Fibroblast of lung (primary cell): Measurements from ENCODE around the gene ZDHHC14. TPM values are rescaled to one million over a fixed set of nuclear protein-coding genes. Genes with fewer than 3 reads are reported as not detected.

Experiments
- DNase-seq, 2 donors: peaks; one replicate each; pipeline versions ENCODE4 v3.0.0 to v3.0.0-alpha.2; 2010; ENCODE audit warnings: low read depth in 2 of 2
- H2AFZ ChIP-seq: 2 replicates; pipeline ENCODE4 v1.5.1; 2012; ENCODE audit warnings: low read length, control low read depth, inconsistent platforms
- H3K27ac ChIP-seq: 2 replicates; pipeline ENCODE4 v1.5.1; 2011; ENCODE audit warnings: low read length, control low read depth; ENCODE audit not compliant: insufficient read depth
- H3K27me3 ChIP-seq: 2 replicates; pipeline ENCODE4 v1.5.1; 2011; ENCODE audit warnings: mild to moderate bottlenecking, low read length; ENCODE audit not compliant: control insufficient read depth, insufficient read depth
- H3K36me3 ChIP-seq: 2 replicates; pipeline ENCODE4 v1.5.1; 2011; ENCODE audit warnings: low read length; ENCODE audit not compliant: control insufficient read depth, insufficient read depth
- H3K4me1 ChIP-seq: 2 replicates; pipeline ENCODE4 v1.5.1; 2011; ENCODE audit warnings: low read length; ENCODE audit not compliant: control insufficient read depth, insufficient read depth; ENCODE audit errors: extremely low read depth
- H3K4me2 ChIP-seq: 2 replicates; pipeline ENCODE4 v1.5.1; 2011; ENCODE audit warnings: low read length, control low read depth; ENCODE audit not compliant: insufficient read depth; ENCODE audit errors: extremely low read depth
- H3K4me3 ChIP-seq, 4 experiments: fragments of 200-600 bp in 1 of 4; sonication (generic) in 1 of 4; replicated peaks in 1 of 4; 2 replicates each; pipeline ENCODE4 v1.5.1; 2011 to 2016; ENCODE audit warnings: low read length in 4 of 4, low read depth in 3 of 4, mild to moderate bottlenecking in 3 of 4, control low read depth in 2 of 4, inconsistent platforms in 1 of 4, mixed read lengths in 1 of 4; ENCODE audit not compliant: insufficient read depth in 1 of 4; ENCODE audit errors: control extremely low read depth in 1 of 4
- H3K79me2 ChIP-seq: 2 replicates; pipeline ENCODE4 v1.5.1; 2012; ENCODE audit warnings: mild to moderate bottlenecking, low read length, inconsistent platforms; ENCODE audit not compliant: control insufficient read depth, insufficient read depth
- H3K9ac ChIP-seq: 2 replicates; pipeline ENCODE4 v1.5.1; 2011; ENCODE audit warnings: mild to moderate bottlenecking, low read length, control low read depth; ENCODE audit not compliant: insufficient read depth
- H3K9me3 ChIP-seq: 2 replicates; pipeline ENCODE4 v1.5.1; 2012; ENCODE audit warnings: low read depth, low read length; ENCODE audit not compliant: control insufficient read depth, insufficient read depth
- H4K20me1 ChIP-seq: 2 replicates; pipeline ENCODE4 v1.5.1; 2011; ENCODE audit warnings: low read length; ENCODE audit not compliant: control insufficient read depth, insufficient read depth; ENCODE audit errors: extremely low read depth
- EZH2 ChIP-seq: IDR thresholded peaks from 2 replicates; pipeline ENCODE4 v1.5.1; 2012; ENCODE audit warnings: low read length, control low read depth, mild to moderate bottlenecking; ENCODE audit errors: missing control alignments
- polyA plus RNA-seq, 2 donors: library from polyadenylated mRNA; depleted of rRNA in 1 of 2; stranded (reverse) in 1 of 2; unstranded in 1 of 2; fragments of >200 nt; gene quantifications; 2 replicates each; pipeline ENCODE4 v1.2.1, GENCODE V29; 2011 to 2012; ENCODE audit warnings: missing spikeins in 1 of 2
- total RNA-seq: library from RNA; depleted of rRNA; stranded (reverse); fragments of >200 nt; gene quantifications from 2 replicates; pipeline ENCODE4 v1.2.1, GENCODE V29; 2014
- TF ChIP-seq, protein P1 (sequence below), 2 donors: IDR thresholded peaks in 1 of 2; conservative IDR thresholded peaks in 1 of 2; 1 replicate in 1 of 2; 2 replicates in 1 of 2; pipeline ENCODE4 v1.5.1; 2011 to 2012; ENCODE audit warnings: low read length in 2 of 2, control low read depth in 1 of 2, inconsistent platforms in 1 of 2, low read depth in 1 of 2, mild to moderate bottlenecking in 1 of 2

The ZDHHC14 gene
- total and polyA plus RNA-seq, 2 donors (not counting 1 experiment from before 2014, with no cell fraction given): 1.7 to 3.5 TPM

DNA sequence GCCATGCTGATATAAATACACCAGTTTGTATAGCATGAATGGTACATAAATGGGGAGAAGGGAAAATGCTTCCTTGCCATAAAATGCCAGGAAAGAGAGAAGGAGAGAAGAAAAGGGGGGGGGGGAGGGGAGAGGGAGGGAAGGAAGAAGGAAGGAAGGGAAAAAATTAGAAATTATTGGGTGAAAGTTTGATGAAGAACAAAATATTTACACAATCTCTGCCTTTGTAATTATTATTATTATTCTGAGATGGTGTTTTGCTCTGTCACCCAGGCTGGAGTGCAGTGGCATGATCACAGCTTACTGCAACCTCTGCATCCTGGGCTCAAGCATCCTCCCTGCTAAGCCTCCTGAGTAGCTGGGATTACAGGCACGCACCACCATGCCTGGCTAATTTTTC, 10.2 kb upstream of the ZDHHC14 start:
- Histone ChIP-seq H3K4me1 (no peaks in the 10 kb centered on the region), H2AFZ (no peak overlapping the region), H3K79me2 (no peaks in the 10 kb centered on the region), H4K20me1 (no peaks in the 10 kb centered on the region), H3K4me2 (no peak overlapping the region), H3K4me3 (no peak overlapping the region), H3K36me3 (no peaks in the 10 kb centered on the region), H3K9ac (no peak overlapping the region), H3K27ac (no peak overlapping the region), H3K27me3 (no peaks in the 10 kb centered on the region), H3K9me3 (no peaks in the 10 kb centered on the region)
- TF ChIP-seq, protein P1, sequence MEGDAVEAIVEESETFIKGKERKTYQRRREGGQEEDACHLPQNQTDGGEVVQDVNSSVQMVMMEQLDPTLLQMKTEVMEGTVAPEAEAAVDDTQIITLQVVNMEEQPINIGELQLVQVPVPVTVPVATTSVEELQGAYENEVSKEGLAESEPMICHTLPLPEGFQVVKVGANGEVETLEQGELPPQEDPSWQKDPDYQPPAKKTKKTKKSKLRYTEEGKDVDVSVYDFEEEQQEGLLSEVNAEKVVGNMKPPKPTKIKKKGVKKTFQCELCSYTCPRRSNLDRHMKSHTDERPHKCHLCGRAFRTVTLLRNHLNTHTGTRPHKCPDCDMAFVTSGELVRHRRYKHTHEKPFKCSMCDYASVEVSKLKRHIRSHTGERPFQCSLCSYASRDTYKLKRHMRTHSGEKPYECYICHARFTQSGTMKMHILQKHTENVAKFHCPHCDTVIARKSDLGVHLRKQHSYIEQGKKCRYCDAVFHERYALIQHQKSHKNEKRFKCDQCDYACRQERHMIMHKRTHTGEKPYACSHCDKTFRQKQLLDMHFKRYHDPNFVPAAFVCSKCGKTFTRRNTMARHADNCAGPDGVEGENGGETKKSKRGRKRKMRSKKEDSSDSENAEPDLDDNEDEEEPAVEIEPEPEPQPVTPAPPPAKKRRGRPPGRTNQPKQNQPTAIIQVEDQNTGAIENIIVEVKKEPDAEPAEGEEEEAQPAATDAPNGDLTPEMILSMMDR (conservative IDR thresholded peaks at IDR 0.05 in 1 of 2, IDR thresholded peaks at IDR 0.05 in 1 of 2; ENCODE audit: low read depth in 1 of 2, low read length in 2 of 2): no peak
- no peak for TF ChIP-seq EZH2
- DNase-seq: no peak

DNA sequence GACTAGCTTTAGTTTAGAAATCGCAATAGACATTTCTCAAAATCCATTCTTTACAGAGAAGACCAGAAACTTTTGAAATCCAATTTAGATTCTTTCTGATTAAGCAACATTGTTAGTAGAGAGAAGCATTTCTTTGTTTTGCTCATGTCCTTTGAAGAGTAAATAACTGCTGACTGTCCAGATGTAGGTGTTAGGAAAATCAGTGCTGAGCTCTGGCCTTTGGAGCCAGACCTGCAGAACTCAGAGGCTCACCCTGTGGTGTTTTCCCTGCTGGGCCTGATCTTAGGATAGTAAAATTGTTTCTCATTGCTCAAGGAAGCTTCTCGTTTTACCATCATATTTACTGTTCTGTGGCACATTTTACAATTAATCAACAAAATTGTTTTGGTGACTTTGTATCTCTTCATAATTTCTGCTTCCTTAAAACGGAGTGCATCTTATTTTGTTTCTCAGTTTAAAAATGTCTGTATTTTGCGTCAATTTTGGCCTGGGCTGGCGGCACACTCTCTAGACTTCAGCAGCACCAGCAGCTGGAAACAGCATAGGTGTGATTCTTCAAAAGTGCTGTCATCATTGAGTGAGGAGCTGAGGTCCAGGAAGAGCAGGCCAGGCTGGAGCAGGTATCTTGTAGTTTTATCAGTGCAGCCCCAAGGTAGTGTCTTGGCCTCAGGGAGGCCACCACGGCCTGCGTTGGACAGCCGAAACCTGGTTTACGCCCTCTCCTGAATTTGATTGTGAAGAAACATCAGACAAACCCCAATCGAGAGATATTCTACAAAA, 8.3 kb upstream of the ZDHHC14 start:
- no peaks in the 10 kb centered on the region for H3K36me3 ChIP-seq

DNA sequence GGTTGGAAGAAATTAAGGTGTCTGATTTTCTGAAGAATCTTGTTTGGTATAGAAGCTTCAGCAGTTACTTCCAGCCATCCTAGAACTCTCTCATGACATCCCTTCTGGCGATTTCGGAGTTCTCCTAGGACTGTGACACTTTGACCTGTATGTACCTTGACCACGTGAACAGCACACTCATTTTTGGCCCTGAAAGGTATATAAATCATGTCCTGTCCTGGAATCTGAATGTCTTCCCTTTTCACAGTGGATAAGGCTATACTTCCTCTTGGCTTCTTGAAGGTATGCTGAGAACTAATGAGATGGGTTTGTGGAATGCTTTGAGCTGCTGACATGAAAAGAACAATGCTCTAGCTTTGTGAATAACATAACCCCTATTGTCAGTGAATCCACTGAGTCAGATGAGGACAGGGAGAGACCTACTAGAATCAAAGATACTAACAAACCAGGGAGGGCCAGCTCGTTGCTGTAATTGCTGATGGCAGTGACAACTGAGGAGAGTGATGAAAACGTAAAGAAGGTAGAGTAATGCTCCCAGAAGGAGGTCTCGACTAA, 6.0 kb upstream of the ZDHHC14 start:
- TF ChIP-seq EZH2: no peak
- TF ChIP-seq, protein P1 (conservative IDR thresholded peaks at IDR 0.05 in 1 of 2, IDR thresholded peaks at IDR 0.05 in 1 of 2; ENCODE audit: low read depth in 1 of 2, low read length in 2 of 2): no peak
- H3K9ac ChIP-seq: no peak overlapping the region
- no peak overlapping the region for H3K27ac ChIP-seq
- H3K4me3 ChIP-seq: no peak overlapping the region
- H3K27me3 ChIP-seq: no peaks in the 10 kb centered on the region
- H2AFZ ChIP-seq: no peak overlapping the region
- H3K79me2 ChIP-seq: no peaks in the 10 kb centered on the region
- no peaks in the 10 kb centered on the region for H3K4me1 ChIP-seq
- no peaks in the 10 kb centered on the region for H3K9me3 ChIP-seq
- peak in 1 of 2 donors; percentile 67 for DNase-seq
- H3K36me3 ChIP-seq: no peaks in the 10 kb centered on the region
- H4K20me1 ChIP-seq: no peaks in the 10 kb centered on the region
- H3K4me2 ChIP-seq: no peak overlapping the region

More for the DNA sequence above, 8.3 kb upstream of the ZDHHC14 start:
- no peak overlapping the region for H3K4me2 ChIP-seq
- no peaks in the 10 kb centered on the region for H3K4me1 ChIP-seq
- no peaks in the 10 kb centered on the region for H4K20me1 ChIP-seq
- TF ChIP-seq, protein P1 (conservative IDR thresholded peaks at IDR 0.05 in 1 of 2, IDR thresholded peaks at IDR 0.05 in 1 of 2; ENCODE audit: low read depth in 1 of 2, low read length in 2 of 2): no peak
- no peak for TF ChIP-seq EZH2
- no peak overlapping the region for H3K27ac ChIP-seq
- H3K9me3 ChIP-seq: no peaks in the 10 kb centered on the region
- H3K9ac ChIP-seq: no peak overlapping the region
- H3K27me3 ChIP-seq: no peaks in the 10 kb centered on the region
- no peak overlapping the region for H3K4me3 ChIP-seq
- no peak for DNase-seq
- H3K79me2 ChIP-seq: no peaks in the 10 kb centered on the region
- no peak overlapping the region for H2AFZ ChIP-seq
